ENCODE data around the gene SLC2A3.

The SLC2A3 gene

GRCh38 chr12:7872566-7873319 is 63.2 kb downstream of the SLC2A3 start, which contains the start of gene SLC2A14:
SLC2A14 (minus strand) TSS chr12:7872915; CDS start chr12:7869880, 3,035 bp downstream.
- intact Hi-C loops (cut with DNase I), result no loop called here
- DNase-seq, result peak in 2 of 10 donors; percentile 52 to 57

GRCh38 chr12:7870335-7870734 is 65.7 kb downstream of the SLC2A3 start:
- intact Hi-C loops (cut with DNase I), result no loop called here

More at GRCh38 chr12:7870335-7870734, 65.7 kb downstream of the SLC2A3 start:
- no peak for DNase-seq
